Measurements from ENCODE around the gene JADE1.

The JADE1 gene

GRCh38 chr4:128846063-128846462 lies 36.6 kb downstream of the JADE1 start:
- no peak for DNase-seq

- DNase-seq = no peak
Measured at GRCh38 chr4:128847082-128847724, 37.7 kb downstream of the JADE1 start.

DNA sequence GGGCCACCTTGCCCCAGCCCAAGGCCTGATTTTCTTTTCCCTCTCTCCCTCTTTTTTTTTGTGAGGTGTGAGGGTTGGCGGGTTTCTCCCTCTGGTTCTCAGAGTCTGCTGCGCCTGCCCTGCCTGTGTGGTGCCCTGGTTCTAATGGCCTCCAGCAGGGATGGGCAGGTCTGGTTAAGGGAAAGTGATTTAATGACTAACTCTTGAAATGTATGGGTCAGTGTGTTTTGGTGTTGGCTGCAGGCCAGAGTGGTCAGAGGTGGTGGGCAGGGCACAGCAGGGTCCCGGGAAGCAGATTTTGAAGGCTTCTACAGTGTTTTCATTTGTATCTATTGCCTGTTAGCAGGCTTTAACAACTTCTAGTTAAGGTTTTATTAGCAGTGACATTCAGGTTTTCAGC lies 39.0 kb downstream of the JADE1 start:
- no peak for DNase-seq

DNA sequence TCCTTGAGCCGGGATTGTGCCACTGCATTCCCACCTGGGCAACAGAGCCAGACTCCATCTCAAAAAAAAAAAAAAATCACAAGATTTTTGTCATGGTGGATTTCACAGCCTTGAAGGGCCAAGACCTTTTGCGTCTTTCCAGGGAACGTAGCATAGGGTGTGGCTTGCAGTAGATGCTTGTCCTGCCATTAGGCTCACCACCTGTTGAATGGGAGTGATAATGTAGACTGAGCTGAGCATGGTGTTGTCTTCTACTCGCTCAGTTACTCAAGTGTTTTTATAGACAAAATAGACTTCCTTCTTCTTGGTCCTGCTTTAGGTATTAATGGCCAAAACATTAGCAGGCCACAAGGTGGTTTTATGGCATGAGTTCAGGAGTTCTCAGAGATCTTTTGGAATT lies 40.8 kb downstream of the JADE1 start:
- DNase-seq = no peak

DNA sequence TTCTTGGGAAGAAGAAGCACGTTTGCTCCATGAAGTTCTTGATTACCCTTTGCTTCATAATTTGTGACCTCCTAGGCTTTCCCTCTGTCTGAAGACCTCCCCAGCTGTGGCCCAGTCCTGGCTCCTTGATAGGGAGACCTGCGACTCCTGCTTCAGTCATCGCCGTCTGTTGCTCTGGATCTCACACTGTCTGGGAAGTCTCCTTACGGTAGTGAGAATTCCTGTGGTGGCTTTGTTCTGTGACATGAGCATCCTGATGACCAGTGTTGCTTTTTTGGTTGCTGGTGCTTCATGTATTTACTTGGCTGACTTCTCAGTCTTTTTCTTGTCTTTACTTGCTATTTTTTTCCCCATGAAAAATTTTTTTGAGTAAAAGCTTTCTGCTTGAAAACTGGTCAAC lies 44.2 kb downstream of the JADE1 start:
- DNase-seq = no peak

DNA sequence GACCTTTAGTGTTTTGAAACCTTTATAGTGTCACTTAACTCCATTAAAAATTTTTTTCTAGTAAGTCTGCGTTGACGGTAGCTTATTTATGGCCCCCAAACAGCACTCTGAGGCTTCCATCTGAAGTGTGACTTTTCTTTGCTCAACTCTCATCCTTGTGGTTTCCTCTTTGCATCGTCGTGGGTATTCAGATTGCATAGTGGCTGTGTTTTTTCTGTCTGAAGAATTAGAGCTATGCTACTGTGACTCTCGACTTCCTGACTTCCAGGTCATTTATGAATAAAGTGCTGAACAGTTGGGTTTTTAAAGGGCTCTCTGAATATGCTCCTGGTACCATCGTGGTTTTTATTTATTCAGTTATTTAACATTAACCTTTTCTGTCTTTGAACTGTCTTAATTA lies 44.9 kb downstream of the JADE1 start:
- peak; percentile 18 for DNase-seq

DNA sequence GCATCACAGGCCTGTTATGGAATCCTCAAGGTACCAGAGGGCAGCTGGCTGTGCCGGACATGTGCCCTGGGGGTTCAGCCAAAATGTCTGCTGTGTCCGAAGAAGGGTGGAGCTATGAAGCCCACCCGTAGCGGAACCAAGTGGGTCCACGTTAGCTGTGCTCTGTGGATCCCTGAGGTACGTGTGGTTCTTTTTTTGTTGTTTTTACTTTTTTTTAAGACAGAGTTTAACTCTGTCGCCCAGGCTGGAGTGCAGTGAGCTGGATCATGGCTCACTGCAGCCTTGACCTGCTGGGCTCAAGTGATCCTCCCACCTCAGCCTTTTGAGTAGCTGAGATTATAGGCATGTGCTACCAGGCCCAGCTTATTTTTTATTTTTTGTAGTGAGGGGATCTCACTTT lies 46.1 kb downstream of the JADE1 start:
- no peak for DNase-seq

DNA sequence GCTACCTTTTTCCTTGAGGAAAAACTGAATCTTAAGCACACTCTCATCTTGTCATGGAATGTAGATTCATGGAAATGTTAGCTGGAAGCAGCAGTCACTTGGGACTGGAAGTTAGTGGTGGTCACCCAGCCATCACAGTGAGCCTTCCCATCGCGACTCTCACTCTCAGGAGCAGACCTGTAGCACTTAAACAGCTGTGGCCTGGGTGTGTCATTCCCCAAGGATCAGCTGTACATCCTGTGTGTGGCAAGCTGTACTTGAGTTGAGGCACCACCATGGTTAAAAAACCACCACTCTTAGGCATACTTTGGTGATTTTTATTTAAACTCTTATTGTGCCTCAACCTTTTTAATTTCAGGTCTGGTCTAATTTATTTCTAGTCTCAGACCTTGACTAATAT lies 46.7 kb downstream of the JADE1 start:
- no peak for DNase-seq

DNA sequence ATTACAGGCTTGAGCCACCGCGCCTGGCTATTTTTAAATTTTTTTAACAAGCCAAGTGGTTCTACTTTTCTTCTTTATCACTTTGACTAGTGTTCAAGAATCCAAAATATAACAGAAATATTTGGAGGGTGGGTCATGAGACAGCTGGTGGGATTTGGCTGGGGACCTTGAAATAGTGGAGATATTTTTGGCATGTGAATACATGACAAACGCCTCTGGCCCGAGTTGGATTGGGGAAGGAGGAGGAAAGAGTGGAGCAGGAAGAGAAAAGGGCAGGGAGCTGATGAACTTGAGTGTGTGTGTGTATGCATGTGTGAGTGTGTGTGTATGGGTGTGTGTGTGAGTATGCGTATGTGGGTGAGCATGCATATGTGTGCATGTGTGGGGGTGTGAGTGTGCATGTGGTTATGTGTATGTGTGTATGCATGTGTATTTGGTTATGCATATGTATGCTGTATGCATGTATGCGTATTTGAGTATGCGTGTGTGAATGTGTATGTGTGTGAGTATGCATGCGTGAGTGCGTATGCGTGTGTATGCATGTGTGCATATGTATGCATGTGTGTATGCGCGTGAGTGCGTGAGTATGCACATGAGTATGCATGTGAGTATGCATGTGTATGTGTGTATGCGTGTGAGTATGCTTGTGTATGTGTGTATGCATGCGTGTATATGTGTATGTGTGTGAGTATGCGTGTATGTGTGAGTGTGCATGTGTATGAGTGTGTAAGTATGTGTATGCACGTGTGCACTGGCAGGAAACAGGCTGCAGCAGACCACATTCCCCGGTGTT lies 49.6 kb downstream of the JADE1 start:
- no peak for DNase-seq

- DNase-seq = no peak
Measured at GRCh38 chr4:128859887-128860677, 50.6 kb downstream of the JADE1 start.

GRCh38 chr4:128861856-128862518 lies 52.5 kb downstream of the JADE1 start:
- DNase-seq = peak; percentile 29

DNA sequence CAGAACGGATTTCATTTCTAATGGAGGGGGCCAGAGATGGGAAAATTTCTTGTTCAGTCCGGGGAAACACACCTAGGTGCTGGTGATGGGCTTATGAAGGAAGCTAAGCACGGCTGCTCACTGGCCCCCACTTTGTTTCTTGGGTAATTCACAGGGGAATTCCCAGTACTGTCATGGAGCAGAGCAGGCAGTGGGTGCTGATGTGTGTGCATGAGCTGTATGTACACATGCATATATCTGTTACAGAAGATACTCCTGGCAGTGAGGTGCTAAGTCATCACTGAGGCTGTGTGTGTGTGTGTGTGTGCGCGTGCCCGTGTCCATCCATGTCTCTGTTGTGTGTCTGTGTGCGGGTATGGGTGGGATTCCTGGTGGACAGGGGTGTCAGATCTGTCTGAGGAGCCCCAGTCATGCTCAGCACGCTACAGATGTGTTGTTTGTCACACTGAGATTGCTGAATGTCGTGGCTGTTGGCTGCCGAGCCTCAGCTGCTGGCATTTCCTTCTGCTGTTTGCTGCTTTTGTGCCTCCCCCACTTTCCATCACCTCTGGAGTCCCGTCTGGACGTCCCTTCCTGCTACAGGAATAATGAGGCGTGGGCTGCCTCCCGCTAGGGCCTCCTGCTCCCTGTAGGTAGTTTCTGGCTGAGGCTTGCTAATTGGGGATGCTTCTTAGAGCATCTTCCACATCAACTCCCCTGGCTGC lies 53.3 kb downstream of the JADE1 start:
- peak; percentile 25 for DNase-seq

DNA sequence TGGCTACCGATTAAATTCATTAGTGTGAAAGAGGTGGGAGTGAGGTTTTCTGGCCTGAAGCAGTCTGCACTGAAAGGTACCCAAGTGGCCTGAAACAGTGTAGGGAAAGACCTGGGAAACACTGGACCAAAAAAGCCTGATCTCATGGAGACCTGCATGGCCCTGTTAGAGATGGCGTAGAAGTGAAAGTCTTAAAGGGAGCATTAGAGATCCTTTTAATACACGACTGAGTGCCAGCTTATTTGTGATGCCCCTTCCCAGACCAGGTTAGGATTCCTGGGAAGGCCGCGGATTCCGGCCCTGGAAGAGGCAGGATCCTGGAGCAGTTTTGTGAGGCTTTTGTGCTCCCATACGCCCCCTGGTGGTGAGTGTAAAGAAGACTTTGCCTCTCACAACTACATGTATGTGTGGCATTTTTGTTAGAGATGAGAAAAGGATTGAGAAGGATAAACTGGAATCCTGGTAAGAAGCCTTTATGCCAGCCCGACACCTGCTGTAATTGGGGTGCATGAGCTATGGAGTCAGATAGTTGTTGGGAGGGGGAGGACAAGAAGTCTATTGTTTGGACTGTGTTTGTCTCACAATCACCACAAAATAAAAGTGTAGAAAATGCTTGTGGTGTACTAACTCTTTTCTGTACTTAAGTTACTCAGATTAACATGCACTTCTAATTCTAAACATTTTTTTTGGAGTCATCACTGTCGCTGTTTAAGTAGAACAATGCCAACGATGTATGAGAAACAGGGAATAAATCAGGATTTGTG lies 54.0 kb downstream of the JADE1 start:
- peak; percentile 83 for DNase-seq

DNA sequence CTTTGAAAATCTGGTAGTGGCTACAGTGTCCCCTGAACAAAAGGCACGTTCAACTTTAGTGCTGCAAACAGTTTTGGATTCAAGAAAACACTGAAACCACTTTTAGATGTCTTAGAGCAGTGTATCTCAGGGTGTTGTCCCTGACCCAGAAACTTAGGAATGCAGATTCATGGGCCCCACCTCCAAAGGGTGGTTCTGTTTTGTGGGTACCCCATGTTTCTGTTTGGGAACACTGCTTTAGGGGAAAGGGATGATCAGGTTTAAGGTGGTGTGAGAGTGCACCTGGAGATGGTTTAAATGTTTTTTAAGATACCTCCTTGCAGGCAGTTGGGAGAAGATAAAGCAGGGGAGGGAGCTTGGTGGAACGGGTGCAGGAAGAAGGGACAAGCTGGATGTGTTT lies 55.6 kb downstream of the JADE1 start:
- DNase-seq = no peak

DNA sequence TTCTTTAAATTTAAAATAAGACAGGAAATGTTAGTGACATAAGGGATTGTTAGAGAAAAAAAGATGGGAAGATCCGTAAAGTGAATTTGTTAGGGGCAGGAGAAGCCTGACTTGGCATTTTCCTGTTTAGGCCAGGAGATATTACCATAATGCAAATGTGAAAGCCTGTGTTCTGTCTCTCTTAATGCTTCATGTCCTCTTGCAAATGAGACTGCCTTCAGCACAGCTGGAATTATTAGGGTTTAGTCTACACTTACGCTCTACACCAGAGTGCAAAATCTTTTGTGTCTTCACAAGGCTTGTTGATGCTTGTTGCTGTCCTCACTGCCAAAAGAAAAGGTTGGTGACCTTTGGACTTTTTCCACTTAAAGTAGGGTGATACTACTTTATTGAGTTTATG lies 56.8 kb downstream of the JADE1 start:
- DNase-seq = no peak

DNA sequence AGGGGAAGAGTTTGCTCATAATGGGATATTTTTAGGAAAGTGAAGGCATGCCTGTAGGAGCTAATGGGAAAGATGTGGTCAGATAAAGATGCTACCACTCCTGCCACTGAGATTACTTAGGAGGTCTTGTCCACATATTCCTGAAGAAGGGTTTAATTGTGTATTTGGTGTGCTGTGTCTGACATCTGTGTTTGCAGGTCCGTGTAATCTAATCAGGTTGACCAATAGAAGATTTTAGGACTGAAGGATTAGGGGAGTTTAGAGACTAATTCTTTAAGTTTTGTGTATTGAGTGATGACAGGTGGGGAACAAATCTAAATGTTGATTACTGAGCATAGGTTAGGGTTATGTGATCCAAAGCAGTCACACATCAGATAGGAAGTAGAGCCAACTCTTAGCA lies 57.2 kb downstream of the JADE1 start:
- DNase-seq = no peak

DNA sequence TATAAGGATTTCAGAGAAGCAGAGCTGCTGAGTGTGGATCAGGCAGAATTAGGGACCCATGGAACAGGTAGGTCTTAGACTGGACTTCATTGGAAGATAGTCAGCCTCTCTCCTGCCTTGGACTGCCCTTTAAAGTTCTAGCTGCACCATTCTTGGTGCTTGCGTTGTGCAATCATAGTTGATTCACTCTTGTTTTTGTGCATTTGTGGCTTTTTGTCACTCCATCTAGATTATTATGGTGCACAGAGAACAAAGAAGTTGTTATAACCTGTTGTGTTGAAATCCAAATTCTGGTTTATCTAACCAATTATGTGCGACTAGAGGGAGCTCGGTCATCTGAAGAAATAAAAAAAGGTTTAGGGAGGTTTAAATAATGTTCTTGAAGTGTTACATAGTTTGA lies 59.3 kb downstream of the JADE1 start:
- DNase-seq = no peak

DNA sequence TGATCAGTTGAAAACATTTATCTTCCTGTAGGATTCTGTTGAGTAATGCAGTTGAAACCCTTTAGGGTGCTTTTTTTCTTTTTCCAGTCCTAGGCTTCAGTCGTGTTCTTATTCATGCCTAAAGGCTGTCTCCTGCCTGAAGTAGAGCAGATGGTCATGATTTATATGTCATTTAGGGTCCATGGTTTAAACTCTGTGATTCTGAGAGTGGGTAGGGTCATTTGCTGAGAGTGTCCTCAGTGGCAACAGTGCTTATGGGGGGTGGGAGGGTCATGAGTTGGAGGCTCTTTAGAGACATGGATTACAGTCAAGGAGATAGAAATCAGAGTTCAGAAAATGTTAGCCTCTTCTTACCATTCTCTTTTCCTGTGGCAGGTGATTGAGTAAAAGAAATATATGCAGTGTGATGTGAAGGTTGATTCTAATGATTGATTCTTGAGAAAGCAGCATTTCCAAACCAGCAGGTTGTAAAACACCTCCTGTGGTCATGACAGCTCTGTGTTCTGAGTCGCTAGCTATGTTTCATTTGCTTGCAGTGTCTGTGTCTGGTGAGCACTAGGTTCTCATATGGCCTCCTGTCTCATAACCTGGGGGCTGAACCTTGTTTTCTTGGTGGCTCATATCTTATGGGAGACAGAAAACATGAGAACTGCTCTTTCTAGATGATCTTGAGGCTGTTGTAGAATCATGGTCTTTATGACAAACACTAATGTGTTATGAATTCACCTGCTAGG lies 60.4 kb downstream of the JADE1 start:
- DNase-seq = no peak

- no peak for DNase-seq
Measured at GRCh38 chr4:128871948-128872347, 62.4 kb downstream of the JADE1 start.

DNA sequence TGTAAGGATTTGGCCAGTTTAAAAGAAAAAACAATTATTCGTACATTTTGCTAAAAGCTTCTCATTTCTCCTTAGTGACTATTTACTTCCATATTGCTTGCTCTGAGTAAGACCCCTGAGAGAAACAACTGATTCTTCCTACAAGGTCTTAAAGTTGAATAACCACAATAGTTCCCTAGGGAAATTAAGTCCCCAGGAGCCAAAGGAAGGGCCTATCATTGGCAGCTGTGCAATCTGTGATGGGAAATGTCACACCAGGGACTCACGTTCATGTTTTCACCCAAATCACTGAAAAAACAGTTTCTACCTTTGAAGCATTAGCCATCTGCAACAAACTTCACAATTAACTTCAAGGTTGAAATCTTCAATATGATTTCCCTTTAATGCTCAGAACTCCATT lies 66.7 kb downstream of the JADE1 start:
- DNase-seq = no peak

- DNase-seq = no peak
Measured at GRCh38 chr4:128877934-128878333, 68.4 kb downstream of the JADE1 start.
